IPS DF 6.9 (cell line): ENCODE results near the gene CDH4.
A peak's percentile ranks its signal among the peaks of the same experiment; 100 is the strongest.

Source experiments
- DNase-seq: peaks from one replicate; pipeline ENCODE4 v3.0.0-alpha.2; 2013; ENCODE audit warnings: low read depth, low spot score
- H3K27ac ChIP-seq: one replicate; pipeline ENCODE4 v1.5.1; 2013; ENCODE audit warnings: low read length, control low read depth
- H3K27me3 ChIP-seq: 2 replicates; pipeline ENCODE4 v1.6.1; 2013; ENCODE audit warnings: mild to moderate bottlenecking, low read length; ENCODE audit not compliant: control insufficient read depth, insufficient read depth
- H3K36me3 ChIP-seq: 2 replicates; pipeline ENCODE4 v1.6.1; 2013; ENCODE audit warnings: low read length; ENCODE audit not compliant: control insufficient read depth, insufficient read depth
- H3K4me1 ChIP-seq: 2 replicates; pipeline ENCODE4 v1.6.1; 2013; ENCODE audit warnings: low read length; ENCODE audit not compliant: control insufficient read depth, insufficient read depth
- H3K4me3 ChIP-seq: 2 replicates; pipeline ENCODE4 v1.5.1; 2013; ENCODE audit warnings: mild to moderate bottlenecking, low read length
- H3K9me3 ChIP-seq: 2 replicates; pipeline ENCODE4 v1.6.1; 2013; ENCODE audit warnings: low read length, inconsistent platforms; ENCODE audit not compliant: control insufficient read depth, insufficient read depth
- WGBS: extraction: QIAGEN DNeasy Blood & Tissue Kit; methylation state at CpG from one replicate; pipeline ENCODE4 v1.1.7; 2013; ENCODE audit warnings: mixed read lengths, missing lambda C conversion rate; ENCODE audit not compliant: insufficient read length, insufficient coverage; 5-methylcytosine and 5-hydroxymethylcytosine counted together

CDH4 gene

DNA sequence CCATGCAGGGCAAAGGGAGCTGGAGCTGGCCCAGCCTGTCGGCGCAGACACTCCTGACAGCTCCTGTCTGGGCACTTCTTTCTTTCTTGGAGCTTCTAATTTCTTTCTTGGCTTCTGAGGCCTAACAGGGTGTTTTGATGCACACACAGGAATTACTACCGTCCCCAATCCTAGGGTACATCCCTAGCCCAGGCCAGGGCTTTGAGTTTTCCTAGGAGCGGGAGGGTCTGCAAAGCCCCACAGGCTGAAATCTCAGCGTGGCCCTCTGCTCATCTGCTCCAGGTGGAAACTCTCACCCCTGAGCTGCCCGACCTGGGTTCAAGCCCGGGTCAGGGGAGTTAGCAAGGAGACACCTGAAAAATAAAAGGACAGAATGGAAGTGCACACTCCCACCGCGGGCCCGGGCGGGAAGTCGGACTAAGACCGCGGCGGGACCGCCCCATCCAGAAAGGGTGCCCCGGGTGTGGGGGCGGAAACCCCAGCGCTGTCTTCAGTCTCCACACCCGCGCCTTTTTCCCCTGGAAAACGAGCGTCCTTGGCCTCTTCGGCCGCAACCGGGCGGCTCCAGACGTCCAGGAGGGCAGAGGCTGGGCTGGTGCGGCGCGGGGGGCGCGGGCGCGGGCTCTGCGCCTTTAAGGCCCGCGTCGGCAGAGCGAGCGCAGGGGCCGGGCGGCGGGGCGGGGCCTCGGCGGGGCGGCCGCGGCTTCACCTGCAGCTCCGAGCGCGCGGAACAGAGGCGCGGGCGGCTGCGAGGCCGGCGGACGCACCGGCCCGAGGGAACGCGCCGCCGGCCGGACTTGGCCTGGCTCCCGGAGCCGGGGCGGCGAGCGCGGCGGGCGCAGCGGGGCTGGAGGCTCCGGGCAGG lies at the start of gene CDH4:
TSS of gene CDH4 (plus strand) at position 733 of the 865 bp plus-strand sequence.
- Histone ChIP-seq H3K27me3 (peaks cover 33% of the 10 kb centered on the region), H3K4me1 (peaks cover 3% of the 10 kb centered on the region; the same call in 1 of the 2 replicates), H3K27ac (no peak within 1 kb of the TSS), H3K4me3 (peak within 1 kb of the TSS; percentile 52; the same call in 1 of the 2 replicates), H3K9me3 (no peaks in the 10 kb centered on the region), H3K36me3 (no peaks in the 10 kb centered on the region)
- WGBS, result no CpG with 5 or more reads among the region's 78 CpGs
- no peak for DNase-seq

- Histone ChIP-seq H3K4me1 (no peaks in the 10 kb centered on the region), H3K9me3 (peaks cover 1% of the 10 kb centered on the region; the same call in 1 of the 2 replicates), H3K36me3 (no peaks in the 10 kb centered on the region), H3K4me3 (no peak overlapping the region), H3K27me3 (peaks cover 8% of the 10 kb centered on the region), H3K27ac (no peak overlapping the region)
- no peak for DNase-seq
- no CpG with 5 or more reads among the region's 5 CpGs for WGBS
These were observed 48.7 kb upstream of the CDH4 start for GRCh38 chr20:61203320-61203719.

DNA sequence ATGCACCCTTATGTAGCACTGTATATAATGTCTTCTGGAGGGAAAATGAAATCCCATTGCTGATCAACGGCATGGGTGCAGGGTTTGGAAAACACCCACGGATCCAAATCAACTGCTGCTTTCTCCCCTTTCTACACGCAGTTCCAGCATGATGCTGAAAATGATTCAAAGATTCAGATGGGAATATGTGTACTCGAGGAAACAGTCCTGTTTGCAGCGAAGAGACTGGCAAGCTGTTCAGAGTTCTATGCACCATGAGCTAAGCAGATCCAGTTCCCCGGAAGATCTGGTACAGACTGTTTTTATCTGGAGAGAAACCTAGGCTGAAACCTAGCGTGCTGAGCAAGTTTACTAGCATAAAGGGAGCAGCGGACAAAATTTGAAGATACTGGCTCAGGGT lies 47.9 kb upstream of the CDH4 start:
- Histone ChIP-seq H3K4me3 (no peak overlapping the region), H3K9me3 (peaks cover 1% of the 10 kb centered on the region; the same call in 1 of the 2 replicates), H3K27ac (no peak overlapping the region), H3K27me3 (peaks cover 5% of the 10 kb centered on the region), H3K36me3 (no peaks in the 10 kb centered on the region), H3K4me1 (no peaks in the 10 kb centered on the region)
- DNase-seq, result no peak
- no CpG with 5 or more reads among the region's 8 CpGs for WGBS

- H3K27ac ChIP-seq, result no peak overlapping the region
- no peak for DNase-seq
- H3K36me3 ChIP-seq, result no peaks in the 10 kb centered on the region
- no peaks in the 10 kb centered on the region for H3K4me1 ChIP-seq
- H3K4me3 ChIP-seq, result no peak overlapping the region
- H3K9me3 ChIP-seq, result peaks cover 1% of the 10 kb centered on the region; the same call in 1 of the 2 replicates
- WGBS, result no CpG with 5 or more reads among the region's 6 CpGs
- peaks cover 7% of the 10 kb centered on the region for H3K27me3 ChIP-seq
These were observed 46.3 kb upstream of the CDH4 start for GRCh38 chr20:61205769-61206168.

DNA sequence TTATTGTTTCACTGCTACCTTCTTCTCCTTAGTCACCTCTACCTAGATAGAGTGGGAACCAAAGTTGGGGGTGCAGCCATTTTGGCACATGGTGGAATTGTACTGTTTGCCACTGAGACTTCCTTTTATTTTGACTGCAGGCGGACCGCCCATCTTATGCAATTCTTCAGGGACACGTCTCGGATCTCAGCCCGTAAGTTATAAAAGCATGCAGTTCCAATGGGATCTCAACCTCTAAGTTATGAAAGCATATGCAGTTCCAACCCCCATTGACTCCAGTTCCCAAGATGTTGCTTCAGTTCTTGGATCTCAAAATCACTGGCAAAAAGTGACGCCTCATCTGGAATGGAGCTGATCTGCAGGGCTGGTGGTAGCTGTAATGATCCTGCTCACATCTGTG lies 41.2 kb upstream of the CDH4 start:
- Histone ChIP-seq H3K36me3 (no peaks in the 10 kb centered on the region), H3K9me3 (no peaks in the 10 kb centered on the region), H3K27ac (no peak overlapping the region), H3K4me3 (no peak overlapping the region), H3K27me3 (peaks cover 3% of the 10 kb centered on the region; the same call in 1 of the 2 replicates), H3K4me1 (no peaks in the 10 kb centered on the region)
- no peak for DNase-seq
- WGBS, result no CpG with 5 or more reads among the region's 6 CpGs

DNA sequence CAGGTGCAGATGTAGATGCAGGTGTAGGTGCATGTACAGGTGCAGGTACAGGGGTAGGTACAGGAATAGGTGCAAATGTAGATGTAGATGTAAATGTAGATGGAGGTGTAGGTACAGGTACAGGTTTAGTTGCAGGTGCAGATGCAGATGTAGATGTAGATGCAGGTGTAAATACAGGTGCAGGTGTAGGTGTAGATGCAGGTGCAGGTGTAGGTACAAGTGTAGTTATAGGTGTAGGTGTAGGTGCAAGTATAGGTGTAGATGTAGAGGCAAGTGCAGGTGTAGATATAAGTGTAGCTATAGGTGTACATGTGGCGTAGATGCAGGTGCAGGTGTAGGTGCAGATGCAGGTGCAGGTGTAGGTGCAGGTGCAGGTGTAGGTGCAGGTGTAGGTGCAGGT lies 34.2 kb upstream of the CDH4 start:
- H3K27me3 ChIP-seq, result no peaks in the 10 kb centered on the region; the same call in 1 of the 2 replicates
- no peak for DNase-seq
- WGBS, result no CpG with 5 or more reads among the region's 1 CpG
- H3K4me3 ChIP-seq, result no peak overlapping the region
- no peak overlapping the region for H3K27ac ChIP-seq
- H3K36me3 ChIP-seq, result no peaks in the 10 kb centered on the region
- no peaks in the 10 kb centered on the region for H3K4me1 ChIP-seq
- no peaks in the 10 kb centered on the region for H3K9me3 ChIP-seq

DNA sequence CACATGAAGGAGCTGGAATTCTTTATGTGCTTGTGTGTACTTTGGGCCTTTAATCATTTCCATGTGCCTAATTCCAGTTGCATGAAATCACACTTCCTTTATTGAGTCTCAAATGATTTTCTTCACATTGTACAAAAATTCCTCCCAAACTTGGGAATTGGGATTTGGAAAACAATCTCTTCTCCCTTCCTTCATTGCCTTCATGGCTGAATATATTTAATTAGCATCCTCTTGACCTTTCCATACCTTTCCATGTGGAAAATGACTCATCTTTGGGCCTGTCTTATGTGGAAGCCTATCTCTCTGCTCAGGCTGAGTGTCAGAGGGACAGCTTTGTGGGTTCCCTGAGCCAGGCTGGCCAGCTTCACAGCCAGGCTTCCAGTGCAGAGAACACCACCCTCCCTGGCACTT lies 33.0 kb upstream of the CDH4 start:
- Histone ChIP-seq H3K4me3 (no peak overlapping the region), H3K36me3 (no peaks in the 10 kb centered on the region), H3K4me1 (no peaks in the 10 kb centered on the region; the same call in 1 of the 2 replicates), H3K27me3 (no peaks in the 10 kb centered on the region; the same call in 1 of the 2 replicates), H3K9me3 (no peaks in the 10 kb centered on the region), H3K27ac (no peak overlapping the region)
- DNase-seq, result no peak

DNA sequence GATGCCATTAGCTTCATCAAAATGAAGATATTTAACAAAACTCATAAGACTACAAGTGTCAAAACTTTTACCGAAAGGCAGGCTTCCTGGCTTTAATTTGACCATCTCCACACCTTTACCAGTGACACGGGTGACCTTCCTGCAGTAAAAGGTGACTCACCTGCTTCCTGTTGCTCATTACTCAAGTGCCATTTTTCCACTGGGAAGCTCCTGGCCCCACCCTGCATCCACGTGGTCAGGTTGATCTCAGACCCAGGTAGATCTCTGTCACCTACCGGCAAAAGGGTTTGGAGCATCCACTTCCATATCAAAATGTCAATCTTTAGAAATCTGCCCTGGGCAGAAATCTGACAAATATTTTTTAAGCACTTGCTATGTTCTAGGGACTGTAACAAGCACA lies 31.9 kb upstream of the CDH4 start:
- Histone ChIP-seq H3K9me3 (no peaks in the 10 kb centered on the region), H3K27me3 (no peaks in the 10 kb centered on the region; the same call in 1 of the 2 replicates), H3K4me3 (no peak overlapping the region), H3K27ac (no peak overlapping the region), H3K4me1 (no peaks in the 10 kb centered on the region; the same call in 1 of the 2 replicates), H3K36me3 (no peaks in the 10 kb centered on the region)
- WGBS, result no CpG with 5 or more reads among the region's 4 CpGs
- DNase-seq, result no peak

- Histone ChIP-seq H3K36me3 (no peaks in the 10 kb centered on the region), H3K27ac (no peak overlapping the region), H3K9me3 (no peaks in the 10 kb centered on the region), H3K27me3 (no peaks in the 10 kb centered on the region; the same call in 1 of the 2 replicates), H3K4me1 (no peaks in the 10 kb centered on the region; the same call in 1 of the 2 replicates), H3K4me3 (no peak overlapping the region)
- no CpG with 5 or more reads among the region's 17 CpGs for WGBS
- DNase-seq, result no peak
These were observed 31.3 kb upstream of the CDH4 start for GRCh38 chr20:61220626-61221325.

- no peaks in the 10 kb centered on the region; the same call in 1 of the 2 replicates for H3K4me1 ChIP-seq
- no peaks in the 10 kb centered on the region; the same call in 1 of the 2 replicates for H3K27me3 ChIP-seq
- no peaks in the 10 kb centered on the region for H3K36me3 ChIP-seq
- no peak for DNase-seq
- H3K4me3 ChIP-seq, result no peak overlapping the region
- no peak overlapping the region for H3K27ac ChIP-seq
- WGBS, result no CpG with 5 or more reads among the region's 3 CpGs
- H3K9me3 ChIP-seq, result no peaks in the 10 kb centered on the region
These were observed 29.4 kb upstream of the CDH4 start for GRCh38 chr20:61222699-61223098.
